Nephron (organoid): ENCODE measurements around the gene LGR6.
"Not testable (repeated sequence)": the region's sequence is repeated elsewhere in the genome, so short reads cannot be mapped to it uniquely, and the experiment has no call there.

ENCODE experiments used
- H3K27ac Mint-ChIP-seq, 3 experiments: 2 replicates each; pipeline ENCODE4 v1.8.0; 2020; ENCODE audit warnings: mixed read lengths in 3 of 3, mild to moderate bottlenecking in 2 of 3, moderate library complexity in 1 of 3
- H3K27me3 Mint-ChIP-seq: 2 replicates; pipeline ENCODE4 v1.8.0; 2021; ENCODE audit warnings: low read depth, mild to moderate bottlenecking, moderate library complexity, mixed read lengths
- H3K36me3 Mint-ChIP-seq: 2 replicates; pipeline ENCODE4 v1.8.0; 2020; ENCODE audit warnings: low read depth, mixed read lengths
- H3K4me1 Mint-ChIP-seq: 2 replicates; pipeline ENCODE4 v1.8.0; 2020; ENCODE audit warnings: mixed read lengths
- H3K4me3 Mint-ChIP-seq, 3 experiments: 2 replicates each; pipeline ENCODE4 v1.8.0; 2020; ENCODE audit warnings: mild to moderate bottlenecking in 3 of 3, mixed read lengths in 3 of 3, moderate library complexity in 2 of 3
- H3K9me3 Mint-ChIP-seq: 2 replicates; pipeline ENCODE4 v1.8.0; 2020; ENCODE audit warnings: mixed read lengths
- CTCF ChIP-seq, 3 experiments: fragments of 200-600 bp; sonication (generic); IDR thresholded peaks; one replicate each; pipeline ENCODE4 v1.5.0; 2021; ENCODE audit warnings: antibody characterized with exemption in 3 of 3; ENCODE audit not compliant: unreplicated experiment in 3 of 3

Gene LGR6

GRCh38 chr1:202176949-202177927 lies 16.4 kb upstream of the LGR6 start:
- no peaks in the 10 kb centered on the region for H3K36me3 Mint-ChIP-seq
- H3K4me3 Mint-ChIP-seq, result no peak overlapping the region
- peaks cover 10% of the 10 kb centered on the region for H3K27me3 Mint-ChIP-seq
- no peaks in the 10 kb centered on the region for H3K9me3 Mint-ChIP-seq
- no peaks in the 10 kb centered on the region for H3K4me1 Mint-ChIP-seq
- no peak for TF ChIP-seq CTCF (IDR thresholded peaks at IDR 0.05; ENCODE audit: unreplicated experiment in 3 of 3)
- H3K27ac Mint-ChIP-seq, result no peak overlapping the region

- TF ChIP-seq CTCF (IDR thresholded peaks at IDR 0.05; ENCODE audit: unreplicated experiment in 3 of 3), result no peak
- Mint-ChIP-seq H3K27me3 (peaks cover 24% of the 10 kb centered on the region), H3K9me3 (no peaks in the 10 kb centered on the region), H3K36me3 (no peaks in the 10 kb centered on the region), H3K27ac (no peak overlapping the region), H3K4me3 (no peak overlapping the region), H3K4me1 (no peaks in the 10 kb centered on the region)
Measured at GRCh38 chr1:202179828-202180750, 13.5 kb upstream of the LGR6 start.

GRCh38 chr1:202180751-202181139 lies 12.9 kb upstream of the LGR6 start:
- H3K4me1 Mint-ChIP-seq, H3K27ac Mint-ChIP-seq, H3K4me3 Mint-ChIP-seq, H3K36me3 Mint-ChIP-seq, H3K9me3 Mint-ChIP-seq: not testable (repeated sequence)
- H3K27me3 Mint-ChIP-seq, result peaks cover 24% of the 10 kb centered on the region

GRCh38 chr1:202181586-202181985 lies 12.0 kb upstream of the LGR6 start:
- H3K27me3 Mint-ChIP-seq, result peaks cover 24% of the 10 kb centered on the region
- H3K9me3 Mint-ChIP-seq, result no peaks in the 10 kb centered on the region

GRCh38 chr1:202182040-202182877 lies 11.3 kb upstream of the LGR6 start:
- Mint-ChIP-seq H3K27ac (peak overlapping the region in 1 of 3 experiments; percentile 33), H3K9me3 (no peaks in the 10 kb centered on the region), H3K27me3 (peaks cover 24% of the 10 kb centered on the region), H3K36me3 (no peaks in the 10 kb centered on the region), H3K4me1 (no peaks in the 10 kb centered on the region), H3K4me3 (no peak overlapping the region)
- no peak for TF ChIP-seq CTCF (IDR thresholded peaks at IDR 0.05; ENCODE audit: unreplicated experiment in 3 of 3)

More at GRCh38 chr1:202181586-202181985, 12.0 kb upstream of the LGR6 start:
- Mint-ChIP-seq H3K4me3 (no peak overlapping the region), H3K27ac (no peak overlapping the region), H3K4me1 (no peaks in the 10 kb centered on the region), H3K36me3 (no peaks in the 10 kb centered on the region)
- TF ChIP-seq CTCF (IDR thresholded peaks at IDR 0.05; ENCODE audit: unreplicated experiment in 3 of 3), result no peak
